Measurements from ENCODE around the gene LMLN. TPM values are rescaled to one million over a fixed set of nuclear protein-coding genes. Genes with fewer than 3 reads are reported as not detected.

The LMLN gene
- total RNA-seq, 2 experiments from 2014 or later: 0.50 to 6.2 TPM

GRCh38 chr3:197950677-197951061 is 9.3 kb upstream of the LMLN start:
- Histone ChIP-seq H3K36me3 (ENCODE audit: insufficient read depth, low read length) (peaks cover 55% of the 10 kb centered on the region), H4K20me1 (ENCODE audit: insufficient read depth, low read length) (peaks cover 31% of the 10 kb centered on the region), H3K27ac (ENCODE audit: low read depth, low read length, poor library complexity, severe bottlenecking) (peak overlapping the region; percentile 57), H2AFZ (ENCODE audit: low read length) (no peak overlapping the region; the same call in 1 of the 2 replicates), H3K4me3 (ENCODE audit: low read depth, low read length, poor library complexity, severe bottlenecking) (peak overlapping the region; percentile 84), H3K4me2 (ENCODE audit: low read length) (peak overlapping the region; percentile 77), H3K79me2 (ENCODE audit: insufficient read depth, low read depth, low read length) (peaks cover 50% of the 10 kb centered on the region), H3K9me3 (ENCODE audit: low read length) (no peaks in the 10 kb centered on the region), H3K4me1 (ENCODE audit: insufficient read depth, low read length, poor library complexity, severe bottlenecking) (peaks cover 39% of the 10 kb centered on the region), H3K9me2 (ENCODE audit: insufficient read depth, low read length) (no peaks in the 10 kb centered on the region)
- POLR2A ChIA-PET: interaction anchor here (0.7 to 1.3 kb wide), 4 partner anchors 8 to 358 kb away, joined by 3 to 4 read pairs (median 4); no protein-coding TSS in a partner anchor
- TF ChIP-seq CTCF (conservative IDR thresholded peaks at IDR 0.05; ENCODE audit: low read length): no peak
- TF ChIP-seq EZH2phosphoT487 (IDR thresholded peaks at IDR 0.05; ENCODE audit: borderline replicate concordance, low read depth, low read length): no peak
- CTCF ChIA-PET (ENCODE audit: unreplicated experiment): interaction anchor here (0.5 kb wide), 1 partner anchor 382 kb away, joined by 3 read pairs; no protein-coding TSS in a partner anchor
- intact Hi-C loops (cut with micrococcal nuclease; ENCODE audit: unreplicated experiment): no loop called here
- DNase-seq (ENCODE audit: low spot score): no peak
- BruUV-seq (replicated peaks): no TSS peak

- POLR2A ChIA-PET: interaction anchor here (0.8 to 1.3 kb wide), 2 partner anchors 14 to 23 kb away, joined by 3 read pairs; no protein-coding TSS in a partner anchor
- TF ChIP-seq CTCF (conservative IDR thresholded peaks at IDR 0.05; ENCODE audit: low read length): no peak
- TF ChIP-seq EZH2phosphoT487 (IDR thresholded peaks at IDR 0.05; ENCODE audit: borderline replicate concordance, low read depth, low read length): no peak
- H3K4me3 ChIP-seq (ENCODE audit: low read depth, low read length, poor library complexity, severe bottlenecking): peak overlapping the region; percentile 84
- intact Hi-C loops (cut with micrococcal nuclease; ENCODE audit: unreplicated experiment): no loop called here
- no TSS peak for BruUV-seq (replicated peaks)
- peak overlapping the region; percentile 77 for H3K4me2 ChIP-seq (ENCODE audit: low read length)
- peaks cover 39% of the 10 kb centered on the region for H3K4me1 ChIP-seq (ENCODE audit: insufficient read depth, low read length, poor library complexity, severe bottlenecking)
- CTCF ChIA-PET (ENCODE audit: unreplicated experiment): no interaction called here
- H4K20me1 ChIP-seq (ENCODE audit: insufficient read depth, low read length): peaks cover 31% of the 10 kb centered on the region
- no peak overlapping the region for H2AFZ ChIP-seq (ENCODE audit: low read length)
- peaks cover 50% of the 10 kb centered on the region for H3K79me2 ChIP-seq (ENCODE audit: insufficient read depth, low read depth, low read length)
- H3K9me3 ChIP-seq (ENCODE audit: low read length): no peaks in the 10 kb centered on the region
- H3K9me2 ChIP-seq (ENCODE audit: insufficient read depth, low read length): no peaks in the 10 kb centered on the region
- DNase-seq (ENCODE audit: low spot score): no peak
- H3K27ac ChIP-seq (ENCODE audit: low read depth, low read length, poor library complexity, severe bottlenecking): no peak overlapping the region
- H3K36me3 ChIP-seq (ENCODE audit: insufficient read depth, low read length): peaks cover 63% of the 10 kb centered on the region
Measured at GRCh38 chr3:197951392-197951990, 8.5 kb upstream of the LMLN start.

- intact Hi-C loops (cut with micrococcal nuclease; ENCODE audit: unreplicated experiment): no loop called here
- CTCF ChIA-PET (ENCODE audit: unreplicated experiment): no interaction called here
Measured at GRCh38 chr3:197952440-197952839, 7.6 kb upstream of the LMLN start.

More at GRCh38 chr3:197952440-197952839, 7.6 kb upstream of the LMLN start:
- peaks cover 73% of the 10 kb centered on the region for H3K36me3 ChIP-seq (ENCODE audit: insufficient read depth, low read length)
- peaks cover 50% of the 10 kb centered on the region for H3K79me2 ChIP-seq (ENCODE audit: insufficient read depth, low read depth, low read length)
- TF ChIP-seq CTCF (conservative IDR thresholded peaks at IDR 0.05; ENCODE audit: low read length) (no peak), EZH2phosphoT487 (IDR thresholded peaks at IDR 0.05; ENCODE audit: borderline replicate concordance, low read depth, low read length) (no peak)
- DNase-seq (ENCODE audit: low spot score): no peak
- peak overlapping the region; percentile 77 for H3K4me2 ChIP-seq (ENCODE audit: low read length)
- H3K9me3 ChIP-seq (ENCODE audit: low read length): no peaks in the 10 kb centered on the region
- peaks cover 39% of the 10 kb centered on the region for H3K4me1 ChIP-seq (ENCODE audit: insufficient read depth, low read length, poor library complexity, severe bottlenecking)
- POLR2A ChIA-PET: no interaction called here
- H2AFZ ChIP-seq (ENCODE audit: low read length): no peak overlapping the region
- no TSS peak for BruUV-seq (replicated peaks)
- no peak overlapping the region for H3K27ac ChIP-seq (ENCODE audit: low read depth, low read length, poor library complexity, severe bottlenecking)
- peaks cover 31% of the 10 kb centered on the region for H4K20me1 ChIP-seq (ENCODE audit: insufficient read depth, low read length)
- no peaks in the 10 kb centered on the region for H3K9me2 ChIP-seq (ENCODE audit: insufficient read depth, low read length)
- H3K4me3 ChIP-seq (ENCODE audit: low read depth, low read length, poor library complexity, severe bottlenecking): peak overlapping the region; percentile 84

All from OCI-LY7 (cell line).